VCaP (cell line): ENCODE results near the gene ZFYVE28.

Experiments used
- H3K27ac ChIP-seq: fragments of 450-650 bp; 2 replicates; pipeline ENCODE4 v1.5.1; 2017
- CTCF ChIP-seq: fragments of 450-650 bp; conservative IDR thresholded peaks from 2 replicates; pipeline ENCODE4 v1.5.1; 2017; ENCODE audit warnings: mild to moderate bottlenecking, moderate library complexity

Gene ZFYVE28

GRCh38 chr4:2334826-2335728 lies 83.4 kb downstream of the ZFYVE28 start:
- no peak overlapping the region for H3K27ac ChIP-seq
- no peak for TF ChIP-seq CTCF

GRCh38 chr4:2333916-2334644 lies 84.4 kb downstream of the ZFYVE28 start:
- no peak for TF ChIP-seq CTCF
- H3K27ac ChIP-seq, result no peak overlapping the region

GRCh38 chr4:2333356-2333841 lies 85.0 kb downstream of the ZFYVE28 start:
- TF ChIP-seq CTCF, result no peak
- no peak overlapping the region for H3K27ac ChIP-seq

GRCh38 chr4:2332976-2333319 lies 85.5 kb downstream of the ZFYVE28 start:
- TF ChIP-seq CTCF, result no peak
- H3K27ac ChIP-seq, result no peak overlapping the region

GRCh38 chr4:2332201-2332975 lies 86.1 kb downstream of the ZFYVE28 start:
- no peak overlapping the region for H3K27ac ChIP-seq
- no peak for TF ChIP-seq CTCF

- TF ChIP-seq CTCF, result no peak
- no peak overlapping the region for H3K27ac ChIP-seq
Observed at GRCh38 chr4:2331519-2332200, 86.8 kb downstream of the ZFYVE28 start.
